CMK (cell line): ENCODE data around the gene RNF31.
"Not testable (repeated sequence)": the region's sequence is repeated elsewhere in the genome, so short reads cannot be mapped to it uniquely, and the experiment has no call there.

Experiments
- DNase-seq: peaks from one replicate; pipeline ENCODE4 v3.0.0-alpha.2; 2010; ENCODE audit warnings: low read depth

The RNF31 gene

DNA sequence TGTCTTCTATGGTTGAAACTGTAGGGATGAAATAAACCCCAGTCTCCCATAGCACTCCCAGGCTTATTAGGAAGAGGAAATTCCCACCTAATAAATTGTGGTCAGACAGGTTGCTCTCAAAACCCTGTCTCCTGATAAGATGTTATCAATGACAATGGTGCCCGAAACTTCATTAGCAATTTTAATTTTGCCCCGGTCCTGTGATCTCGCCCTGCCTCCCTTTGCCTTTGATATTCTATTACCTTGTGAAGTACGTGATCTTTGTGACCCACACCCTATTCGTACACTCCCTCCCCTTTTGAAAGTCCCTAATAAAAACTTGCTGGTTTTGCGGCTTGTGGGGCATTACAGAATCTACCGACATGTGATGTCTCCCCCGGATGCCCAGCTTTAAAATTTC is 55.2 kb downstream of the RNF31 start:
- not testable (repeated sequence) for DNase-seq

DNA sequence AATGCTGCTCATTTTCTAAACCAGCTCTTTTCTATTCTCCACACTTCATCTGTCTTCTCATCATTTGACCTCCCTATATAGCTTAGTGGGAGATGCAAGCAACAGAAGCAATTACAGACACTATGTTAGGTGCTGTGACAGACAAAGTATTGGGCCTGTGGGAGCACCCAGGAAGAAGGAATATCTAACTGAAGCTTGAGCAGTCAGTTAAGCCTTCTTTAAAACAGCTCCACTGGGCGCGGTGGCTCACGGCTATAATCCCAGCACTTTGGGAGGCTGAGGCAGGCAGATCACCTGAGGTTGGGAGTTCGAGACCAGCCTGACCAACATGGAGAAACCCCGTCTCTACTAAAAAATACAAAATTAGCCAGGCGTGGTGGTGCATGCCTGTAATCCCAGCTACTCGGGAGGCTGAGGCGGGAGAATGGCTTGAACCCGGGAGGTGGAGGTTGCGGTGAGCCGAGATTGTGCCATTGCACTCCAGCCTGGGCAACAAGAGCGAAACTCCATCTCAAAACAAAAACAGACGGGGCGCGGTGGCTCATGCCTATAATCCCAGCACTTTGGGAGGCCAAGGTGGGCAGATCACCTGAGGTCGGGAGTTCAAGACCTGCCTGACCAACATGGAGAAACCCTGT is 56.1 kb downstream of the RNF31 start:
- DNase-seq: not testable (repeated sequence)

DNA sequence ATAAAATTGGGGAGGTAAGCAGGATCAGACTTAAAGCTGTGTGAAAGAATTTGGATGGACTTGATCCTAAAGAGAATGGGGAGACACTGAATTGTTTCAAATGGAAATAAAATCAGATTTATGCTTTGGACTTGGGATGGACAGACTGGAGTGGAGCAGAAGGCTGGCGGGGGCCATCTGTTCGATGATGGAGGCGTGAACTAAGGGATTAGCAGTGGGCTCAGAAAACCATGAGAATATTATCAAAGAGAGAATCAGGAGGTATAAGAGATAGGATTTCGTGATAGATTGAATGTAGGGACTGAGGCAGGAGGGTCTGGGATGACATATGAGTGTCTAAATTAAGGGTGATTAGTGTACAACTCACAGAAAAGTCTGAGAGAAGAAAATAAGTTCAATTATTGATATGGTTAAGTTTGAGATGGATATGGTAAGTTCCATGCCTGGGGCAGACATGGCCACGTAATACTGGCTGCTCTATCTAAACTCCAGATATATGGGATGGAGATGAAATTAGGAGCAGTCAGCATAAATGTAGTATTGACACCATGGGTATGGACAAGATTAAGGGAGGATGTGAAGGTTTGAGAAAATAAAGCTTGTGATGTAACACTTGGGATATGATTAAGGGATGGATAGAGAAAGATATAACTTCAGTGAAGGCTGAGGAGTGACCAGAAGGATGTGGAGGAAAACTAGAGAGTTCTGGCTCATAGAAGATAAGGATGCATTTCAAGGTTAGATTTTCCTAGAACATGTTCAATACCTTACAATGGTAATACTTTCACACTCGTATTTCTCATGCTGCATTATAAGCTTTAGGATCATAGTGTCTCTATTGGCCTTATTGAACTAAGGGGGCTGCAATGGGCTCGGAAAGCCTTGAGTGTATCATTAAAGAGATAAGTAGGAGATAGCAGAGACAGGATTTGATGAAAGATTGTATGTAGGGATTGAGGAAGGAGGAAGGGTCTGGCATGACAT is 57.2 kb downstream of the RNF31 start:
- no peak for DNase-seq

DNA sequence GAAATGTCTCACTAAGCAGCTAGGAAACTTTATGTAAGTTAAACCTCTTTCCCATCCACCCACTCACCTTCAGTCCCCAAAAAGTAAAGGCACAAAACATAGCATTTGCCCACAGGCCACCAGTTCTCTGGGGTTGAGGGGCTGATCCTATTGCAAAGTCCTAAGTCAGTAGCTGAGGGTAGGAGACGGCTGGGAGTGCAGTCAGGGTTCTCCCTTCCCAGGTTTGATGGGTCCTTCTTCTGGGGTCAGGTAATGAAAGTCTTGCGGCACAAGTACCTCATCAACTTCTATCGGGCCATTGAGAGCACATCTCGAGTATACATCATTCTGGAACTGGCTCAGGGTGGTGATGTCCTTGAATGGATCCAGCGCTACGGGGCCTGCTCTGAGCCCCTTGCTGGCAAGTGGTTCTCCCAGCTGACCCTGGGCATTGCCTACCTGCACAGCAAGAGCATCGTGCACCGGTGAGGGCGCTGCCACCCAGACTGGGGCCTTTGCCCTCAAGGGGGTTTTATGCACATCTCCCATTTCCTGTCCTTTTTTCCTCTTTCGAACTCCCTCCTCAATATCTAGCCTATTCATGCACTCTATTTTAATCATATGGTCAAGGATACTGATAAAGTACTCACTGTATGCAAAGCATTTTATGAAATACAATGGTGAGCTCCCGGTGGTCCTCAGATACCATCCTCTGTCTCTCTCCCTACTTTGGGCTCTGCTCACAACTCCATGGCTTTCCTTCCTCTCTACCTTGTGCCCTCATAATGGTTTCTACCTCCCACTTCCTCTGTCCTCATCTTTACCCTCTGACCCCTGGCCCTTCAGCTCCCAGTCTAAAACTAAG is 59.2 kb downstream of the RNF31 start:
- DNase-seq: no peak

DNA sequence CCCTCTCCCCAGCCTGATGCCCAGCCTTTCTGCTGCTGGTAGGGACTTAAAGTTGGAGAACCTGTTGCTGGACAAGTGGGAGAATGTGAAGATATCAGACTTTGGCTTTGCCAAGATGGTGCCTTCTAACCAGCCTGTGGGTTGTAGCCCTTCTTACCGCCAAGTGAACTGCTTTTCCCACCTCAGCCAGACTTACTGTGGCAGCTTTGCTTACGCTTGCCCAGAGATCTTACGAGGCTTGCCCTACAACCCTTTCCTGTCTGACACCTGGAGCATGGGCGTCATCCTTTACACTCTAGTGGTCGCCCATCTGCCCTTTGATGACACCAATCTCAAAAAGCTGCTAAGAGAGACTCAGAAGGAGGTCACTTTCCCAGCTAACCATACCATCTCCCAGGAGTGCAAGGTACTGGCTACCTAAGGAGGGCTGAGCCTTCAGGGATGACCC is 59.8 kb downstream of the RNF31 start:
- no peak for DNase-seq

DNA sequence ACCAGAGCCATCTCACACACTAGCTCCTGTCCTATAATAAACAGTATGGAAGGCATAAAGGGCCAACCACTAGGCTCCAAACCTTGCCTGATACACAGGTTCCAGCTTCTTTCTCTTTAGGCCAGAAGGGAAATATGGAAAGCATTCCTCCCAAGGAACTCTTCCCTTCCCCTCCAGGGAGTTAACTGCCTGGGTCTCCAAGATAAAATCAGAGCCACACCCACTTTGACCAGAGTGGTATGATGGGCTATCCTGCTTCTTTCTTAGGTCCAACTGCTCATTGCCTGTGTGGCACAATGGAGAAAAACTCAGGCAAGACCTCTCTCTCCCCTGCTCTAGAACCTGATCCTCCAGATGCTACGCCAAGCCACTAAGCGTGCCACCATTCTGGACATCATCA is 60.3 kb downstream of the RNF31 start:
- no peak for DNase-seq
